VCaP (cell line): ENCODE results near the gene CYP4V2.

ENCODE experiments used
- H3K27ac ChIP-seq: fragments of 450-650 bp; 2 replicates; pipeline ENCODE4 v1.5.1; 2017
- CTCF ChIP-seq: fragments of 450-650 bp; conservative IDR thresholded peaks from 2 replicates; pipeline ENCODE4 v1.5.1; 2017; ENCODE audit warnings: mild to moderate bottlenecking, moderate library complexity

Gene CYP4V2

GRCh38 chr4:186191200-186192065 lies at the start of gene CYP4V2:
Gene CYP4V2 (plus strand): TSS chr4:186191567. CDS start chr4:186191824, 257 bp downstream.
- H3K27ac ChIP-seq, result peak within 1 kb of the TSS; percentile 90
- peak; percentile 74 for TF ChIP-seq CTCF

GRCh38 chr4:186144198-186144945 lies 47.0 kb upstream of the CYP4V2 start:
- peak overlapping the region; percentile 77 for H3K27ac ChIP-seq
- TF ChIP-seq CTCF, result peak; percentile 47

GRCh38 chr4:186144946-186145569 lies 46.3 kb upstream of the CYP4V2 start:
- TF ChIP-seq CTCF, result no peak
- peak overlapping the region; percentile 77 for H3K27ac ChIP-seq

- H3K27ac ChIP-seq, result no peak overlapping the region
- no peak for TF ChIP-seq CTCF
Observed at GRCh38 chr4:186146458-186146857, 44.9 kb upstream of the CYP4V2 start.

GRCh38 chr4:186148336-186148975 lies 42.9 kb upstream of the CYP4V2 start:
- no peak overlapping the region for H3K27ac ChIP-seq
- TF ChIP-seq CTCF, result no peak

GRCh38 chr4:186149872-186150271 lies 41.5 kb upstream of the CYP4V2 start:
- TF ChIP-seq CTCF, result peak; percentile 50
- H3K27ac ChIP-seq, result no peak overlapping the region

GRCh38 chr4:186150926-186151325 lies 40.4 kb upstream of the CYP4V2 start:
- no peak overlapping the region for H3K27ac ChIP-seq
- TF ChIP-seq CTCF, result no peak
